OCI-LY1 (cell line): ENCODE results near the gene DTWD1.

ENCODE experiments used
- CTCF ChIP-seq: fragments of 200-600 bp; sonication (generic), shearing (Covaris generic); IDR thresholded peaks from 2 replicates; pipeline ENCODE4 v1.5.1; 2017; ENCODE audit warnings: mild to moderate bottlenecking, antibody characterized with exemption, low read length, moderate library complexity, mixed read lengths
- EZH2 ChIP-seq: fragments of 200-600 bp; sonication (generic), shearing (Covaris generic); IDR thresholded peaks from 2 replicates; pipeline ENCODE4 v1.8.0; 2017; ENCODE audit warnings: borderline replicate concordance, mixed run types, mild to moderate bottlenecking, antibody characterized with exemption, low read length, moderate library complexity, mixed read lengths

- TF ChIP-seq CTCF (no peak), EZH2 (no peak)
Measured at GRCh38 chr15:49604625-49605409, 16.0 kb upstream of the DTWD1 start.
